WTC11 (cell line): Measurements from ENCODE around the gene TUSC7. TPM values are rescaled to one million over a fixed set of nuclear protein-coding genes. Genes with fewer than 3 reads are reported as not detected.

Experiments used
- ATAC-seq: fragments of 200-7000 bp; cut with Tn5 transposase; 2 replicates; pipeline ENCODE4 v1.10.0; 2021; ENCODE audit warnings: mild to moderate bottlenecking, moderate library complexity
- CTCF ChIA-PET: fragments of 300-600 bp; sonication (Branson Sonifier 250); formaldehyde crosslinking; loops from one replicate; lab custom pipeline; 2021; ENCODE audit warnings: antibody characterized with exemption; lab: Charles Lee
- POLR2A ChIA-PET: fragments of 350-600 bp; sonication (Branson Sonifier 250); formaldehyde crosslinking; loops from one replicate; lab custom pipeline; 2021; ENCODE audit warnings: antibody characterized with exemption; lab: Charles Lee
- DNase-seq: peaks from one replicate; pipeline ENCODE4 v3.0.0; 2021; ENCODE audit warnings: low spot score
- H3K27ac Mint-ChIP-seq: 2 replicates; pipeline ENCODE4 v1.8.0; 2021; ENCODE audit warnings: mixed read lengths
- H3K27me3 Mint-ChIP-seq: 2 replicates; pipeline ENCODE4 v1.8.0; 2021; ENCODE audit warnings: low read depth, mild to moderate bottlenecking, moderate library complexity, mixed read lengths
- H3K36me3 Mint-ChIP-seq: 2 replicates; pipeline ENCODE4 v1.8.0; 2021; ENCODE audit warnings: mixed read lengths
- H3K4me1 Mint-ChIP-seq: 2 replicates; pipeline ENCODE4 v1.8.0; 2022; ENCODE audit warnings: mixed read lengths
- H3K4me3 Mint-ChIP-seq: 2 replicates; pipeline ENCODE4 v1.8.0; 2021; ENCODE audit warnings: mild to moderate bottlenecking, moderate library complexity, mixed read lengths
- H3K9me3 Mint-ChIP-seq: 2 replicates; pipeline ENCODE4 v1.8.0; 2021; ENCODE audit warnings: mixed read lengths
- GTF2I ChIP-seq: fragments of 250-450 bp; sonication (Bioruptor Pico); conservative IDR thresholded peaks from 2 replicates; pipeline ENCODE4 v1.4.0; 2021; ENCODE audit warnings: mild to moderate bottlenecking
- MXD4 ChIP-seq: fragments of 250-450 bp; sonication (Bioruptor Pico); IDR thresholded peaks from 2 replicates; pipeline ENCODE4 v1.8.0; 2021; ENCODE audit warnings: mild to moderate bottlenecking, moderate library complexity, borderline replicate concordance
- MYBL2 ChIP-seq: sonication (generic); formaldehyde crosslinking; IDR thresholded peaks from 2 replicates; pipeline ENCODE4 v1.8.1; 2023; ENCODE audit warnings: mild to moderate bottlenecking, moderate library complexity, missing genetic modification reagents
- NFYB ChIP-seq: sonication (generic); formaldehyde crosslinking; conservative IDR thresholded peaks from 2 replicates; pipeline ENCODE4 v1.8.0; 2022; ENCODE audit warnings: low read depth, missing genetic modification reagents
- NR1H2 ChIP-seq: sonication (generic); formaldehyde crosslinking; IDR thresholded peaks from 2 replicates; pipeline ENCODE4 v1.9.0; 2021; ENCODE audit warnings: mild to moderate bottlenecking, moderate library complexity, missing genetic modification reagents
- OVOL2 ChIP-seq: fragments of 250-450 bp; sonication (Bioruptor Pico); IDR thresholded peaks from 2 replicates; pipeline ENCODE4 v1.9.0; 2021; ENCODE audit warnings: mild to moderate bottlenecking, borderline replicate concordance
- PRRX2 ChIP-seq: fragments of 250-450 bp; sonication (Bioruptor Pico); IDR thresholded peaks from 2 replicates; pipeline ENCODE4 v1.8.0; 2021; ENCODE audit warnings: mild to moderate bottlenecking
- SMAD4 ChIP-seq: sonication (generic); formaldehyde crosslinking; IDR thresholded peaks from 2 replicates; pipeline ENCODE4 v1.8.0; 2022; ENCODE audit warnings: mild to moderate bottlenecking, missing genetic modification reagents
- TEAD4 ChIP-seq: sonication (generic); formaldehyde crosslinking; IDR thresholded peaks from 2 replicates; pipeline ENCODE4 v1.8.0; 2022; ENCODE audit warnings: mild to moderate bottlenecking, missing genetic modification reagents
- ZBTB43 ChIP-seq: sonication (generic); formaldehyde crosslinking; IDR thresholded peaks from 2 replicates; pipeline ENCODE4 v1.8.1; 2023; ENCODE audit warnings: mild to moderate bottlenecking, missing genetic modification reagents
- ZNF317 ChIP-seq: sonication (generic); formaldehyde crosslinking; IDR thresholded peaks from 2 replicates; pipeline ENCODE4 v1.8.1; 2023; ENCODE audit warnings: low read depth, mild to moderate bottlenecking, moderate library complexity, missing genetic modification reagents, borderline replicate concordance
- total RNA-seq: library from RNA; stranded (reverse); gene quantifications from 3 replicates; pipeline ENCODE4 v1.2.3, GENCODE V29; 2021
- TF ChIP-seq, protein P1 (sequence below): fragments of 250-450 bp; sonication (Bioruptor Pico); IDR thresholded peaks from 2 replicates; pipeline ENCODE4 v1.9.0; 2021; ENCODE audit warnings: moderate library complexity, mild to moderate bottlenecking, inconsistent platforms, borderline replicate concordance
- TF ChIP-seq, protein P2 (sequence below): sonication (generic); formaldehyde crosslinking; conservative IDR thresholded peaks from 2 replicates; pipeline ENCODE4 v1.8.1; 2022; ENCODE audit warnings: mild to moderate bottlenecking, missing genetic modification reagents

TUSC7 gene
- total RNA-seq, 1 experiment from 2014 or later: not detected

- POLR2A ChIA-PET: no interaction called here
- no peak for DNase-seq
- Mint-ChIP-seq H3K36me3 (no peaks in the 10 kb centered on the region), H3K4me1 (peaks cover 20% of the 10 kb centered on the region), H3K9me3 (no peaks in the 10 kb centered on the region), H3K4me3 (no peak overlapping the region), H3K27ac (no peak overlapping the region), H3K27me3 (no peaks in the 10 kb centered on the region)
- no peak for TF ChIP-seq PRRX2
- no peak for TF ChIP-seq ZNF317
- TF ChIP-seq SMAD4: no peak
- TF ChIP-seq MYBL2 (CRISPR knock-in tag): no peak
- no peak for TF ChIP-seq ZBTB43 (CRISPR knock-in tag)
- TF ChIP-seq GTF2I (CRISPR knock-in tag): no peak
- no peak for TF ChIP-seq NR1H2 (CRISPR knock-in tag)
- TF ChIP-seq MXD4 (CRISPR knock-in tag): no peak
- no peak for TF ChIP-seq NFYB (CRISPR knock-in tag)
- TF ChIP-seq, protein P1, sequence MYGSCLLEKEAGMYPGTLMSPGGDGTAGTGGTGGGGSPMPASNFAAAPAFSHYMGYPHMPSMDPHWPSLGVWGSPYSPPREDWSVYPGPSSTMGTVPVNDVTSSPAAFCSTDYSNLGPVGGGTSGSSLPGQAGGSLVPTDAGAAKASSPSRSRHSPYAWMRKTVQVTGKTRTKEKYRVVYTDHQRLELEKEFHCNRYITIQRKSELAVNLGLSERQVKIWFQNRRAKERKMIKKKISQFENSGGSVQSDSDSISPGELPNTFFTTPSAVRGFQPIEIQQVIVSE (CRISPR knock-in tag): no peak
- TF ChIP-seq, protein P2, sequence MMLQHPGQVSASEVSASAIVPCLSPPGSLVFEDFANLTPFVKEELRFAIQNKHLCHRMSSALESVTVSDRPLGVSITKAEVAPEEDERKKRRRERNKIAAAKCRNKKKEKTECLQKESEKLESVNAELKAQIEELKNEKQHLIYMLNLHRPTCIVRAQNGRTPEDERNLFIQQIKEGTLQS: no peak
- TF ChIP-seq TEAD4 (CRISPR knock-in tag): no peak
- no peak for TF ChIP-seq OVOL2 (CRISPR knock-in tag)
- ATAC-seq: no peak
- CTCF ChIA-PET: interaction anchor here (2.5 kb wide), 1 partner anchor 12 kb away, joined by 9 read pairs; no protein-coding TSS in a partner anchor
Observed at GRCh38 chr3:116759316-116759715, 49.7 kb downstream of the TUSC7 start.
